ENCODE results near the gene DPH2. TPM values are rescaled to one million over a fixed set of nuclear protein-coding genes. Genes with fewer than 3 reads are reported as not detected.
A peak's percentile ranks its signal among the peaks of the same experiment; 100 is the strongest.

The DPH2 gene, protein sequence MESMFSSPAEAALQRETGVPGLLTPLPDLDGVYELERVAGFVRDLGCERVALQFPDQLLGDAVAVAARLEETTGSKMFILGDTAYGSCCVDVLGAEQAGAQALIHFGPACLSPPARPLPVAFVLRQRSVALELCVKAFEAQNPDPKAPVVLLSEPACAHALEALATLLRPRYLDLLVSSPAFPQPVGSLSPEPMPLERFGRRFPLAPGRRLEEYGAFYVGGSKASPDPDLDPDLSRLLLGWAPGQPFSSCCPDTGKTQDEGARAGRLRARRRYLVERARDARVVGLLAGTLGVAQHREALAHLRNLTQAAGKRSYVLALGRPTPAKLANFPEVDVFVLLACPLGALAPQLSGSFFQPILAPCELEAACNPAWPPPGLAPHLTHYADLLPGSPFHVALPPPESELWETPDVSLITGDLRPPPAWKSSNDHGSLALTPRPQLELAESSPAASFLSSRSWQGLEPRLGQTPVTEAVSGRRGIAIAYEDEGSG
- 10.3 TPM for total RNA-seq (2013)
- polyA plus RNA-seq (10 to 100 TPM; 13.0 to 23.6 (median 14.1) TPM), polyA minus RNA-seq (9.4 and 12.4 TPM in 2 replicates), total RNA-seq (1.9 to 8.0 (median 7.1) reads per million in 11 experiments)

DNA sequence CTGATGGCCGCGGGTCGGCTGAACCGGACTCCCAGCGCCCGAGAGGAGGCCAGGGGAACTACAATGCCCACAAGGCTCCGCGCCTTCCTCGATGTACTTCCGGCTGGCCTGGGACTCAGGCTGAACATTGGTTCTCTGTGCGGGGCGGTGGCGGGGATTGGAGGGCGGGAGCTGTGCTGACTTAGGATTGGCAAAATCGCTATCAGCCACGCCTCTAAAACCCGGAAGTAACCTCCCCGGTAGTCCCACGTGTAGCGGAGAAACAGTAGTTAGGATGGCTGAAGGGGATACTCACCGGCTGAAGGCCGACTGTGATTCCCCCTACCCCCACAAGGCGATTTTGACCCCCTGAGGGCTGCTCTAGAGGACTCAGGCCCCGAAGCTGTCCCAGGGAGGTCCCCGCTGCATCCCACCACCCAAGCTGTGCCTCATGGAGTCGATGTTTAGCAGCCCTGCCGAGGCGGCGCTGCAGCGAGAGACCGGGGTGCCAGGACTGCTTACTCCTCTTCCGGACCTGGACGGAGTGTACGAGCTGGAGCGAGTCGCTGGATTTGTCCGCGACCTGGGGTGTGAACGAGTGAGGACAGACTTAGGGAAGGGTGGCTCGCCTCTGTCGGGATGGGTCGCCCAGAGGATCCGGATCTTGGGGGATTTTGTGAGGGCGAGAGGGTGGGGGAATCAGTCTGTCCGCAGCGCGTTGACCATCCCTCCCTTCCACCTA lies at the start of gene DPH2:
Gene DPH2 (plus strand): TSS at position 265 of the 721 bp plus-strand sequence. CDS start 166 bp downstream, at position 431.
- Mint-ChIP-seq H3K27ac (peak within 1 kb of the TSS; percentile 50 to 93 (median 79)), H3K9me3 (no peaks in the 10 kb centered on the region), H3K4me3 (peak within 1 kb of the TSS; percentile 89 to 96), H3K27me3 (ENCODE audit: low read depth in 3 of 3) (peaks cover 0 to 3% (median 1%) of the 10 kb centered on the region in 3 donors), H3K4me1 (peaks cover 24% of the 10 kb centered on the region), H3K36me3 (peaks cover 26 to 29% of the 10 kb centered on the region in 2 donors)
- intact Hi-C loops (cut with micrococcal nuclease): loop anchor here in 1 of 2 donors (10.0 kb wide), 2 partner anchors 315 to 385 kb away; partner anchors contain the start of genes ERI3 and KDM4A
- peak within 1 kb of the TSS; percentile 69 for H3K9ac ChIP-seq (ENCODE audit: insufficient read depth, low read length, poor library complexity, severe bottlenecking)
- no peaks in the 10 kb centered on the region for H3K27me3 ChIP-seq (ENCODE audit: control insufficient read depth in 2 of 2, insufficient read depth in 2 of 2, low read length in 2 of 2)
- DNase-seq: peak; percentile 97 to 98 (median 97)
- H3K36me3 ChIP-seq (replicated peaks in 1 of 2; ENCODE audit: control insufficient read depth in 1 of 2, insufficient read depth in 2 of 2, low read length in 2 of 2): peaks cover 6 to 36% of the 10 kb centered on the region in 2 donors
- H3K9me3 ChIP-seq (replicated peaks in 1 of 2; ENCODE audit: control insufficient read depth in 1 of 2, insufficient read depth in 1 of 2, low read length in 2 of 2): no peaks in the 10 kb centered on the region
- peaks cover 16 to 27% of the 10 kb centered on the region in 2 donors for H3K4me1 ChIP-seq (ENCODE audit: control insufficient read depth in 1 of 2, insufficient read depth in 2 of 2, low read length in 2 of 2)
- H3K27ac ChIP-seq (ENCODE audit: low read depth in 1 of 2, low read length in 2 of 2): peak within 1 kb of the TSS in 1 of 2 donors; percentile 65
- peak within 1 kb of the TSS; percentile 54 to 94 (median 63) for H3K4me3 ChIP-seq (replicated peaks in 1 of 3; ENCODE audit: low read depth in 2 of 3, low read length in 3 of 3)
- 1% methylated on average over 28 of the region's 47 CpGs for WGBS (ENCODE audit: insufficient coverage)
- H4K20me1 ChIP-seq (ENCODE audit: insufficient read depth, low read length): peaks cover under 1% of the 10 kb centered on the region
- H3K79me2 ChIP-seq (ENCODE audit: insufficient read depth, low read length): peaks cover 14% of the 10 kb centered on the region
- TF ChIP-seq, protein P1, sequence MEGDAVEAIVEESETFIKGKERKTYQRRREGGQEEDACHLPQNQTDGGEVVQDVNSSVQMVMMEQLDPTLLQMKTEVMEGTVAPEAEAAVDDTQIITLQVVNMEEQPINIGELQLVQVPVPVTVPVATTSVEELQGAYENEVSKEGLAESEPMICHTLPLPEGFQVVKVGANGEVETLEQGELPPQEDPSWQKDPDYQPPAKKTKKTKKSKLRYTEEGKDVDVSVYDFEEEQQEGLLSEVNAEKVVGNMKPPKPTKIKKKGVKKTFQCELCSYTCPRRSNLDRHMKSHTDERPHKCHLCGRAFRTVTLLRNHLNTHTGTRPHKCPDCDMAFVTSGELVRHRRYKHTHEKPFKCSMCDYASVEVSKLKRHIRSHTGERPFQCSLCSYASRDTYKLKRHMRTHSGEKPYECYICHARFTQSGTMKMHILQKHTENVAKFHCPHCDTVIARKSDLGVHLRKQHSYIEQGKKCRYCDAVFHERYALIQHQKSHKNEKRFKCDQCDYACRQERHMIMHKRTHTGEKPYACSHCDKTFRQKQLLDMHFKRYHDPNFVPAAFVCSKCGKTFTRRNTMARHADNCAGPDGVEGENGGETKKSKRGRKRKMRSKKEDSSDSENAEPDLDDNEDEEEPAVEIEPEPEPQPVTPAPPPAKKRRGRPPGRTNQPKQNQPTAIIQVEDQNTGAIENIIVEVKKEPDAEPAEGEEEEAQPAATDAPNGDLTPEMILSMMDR (IDR thresholded peaks at IDR 0.05): no peak
- H3K4me2 ChIP-seq (replicated peaks; ENCODE audit: extremely low read depth, low read length, poor library complexity, severe bottlenecking): peak within 1 kb of the TSS; percentile 92
- peak within 1 kb of the TSS; percentile 89 for H2AFZ ChIP-seq (ENCODE audit: insufficient read depth, low read depth, low read length, poor library complexity, severe bottlenecking)

DNA sequence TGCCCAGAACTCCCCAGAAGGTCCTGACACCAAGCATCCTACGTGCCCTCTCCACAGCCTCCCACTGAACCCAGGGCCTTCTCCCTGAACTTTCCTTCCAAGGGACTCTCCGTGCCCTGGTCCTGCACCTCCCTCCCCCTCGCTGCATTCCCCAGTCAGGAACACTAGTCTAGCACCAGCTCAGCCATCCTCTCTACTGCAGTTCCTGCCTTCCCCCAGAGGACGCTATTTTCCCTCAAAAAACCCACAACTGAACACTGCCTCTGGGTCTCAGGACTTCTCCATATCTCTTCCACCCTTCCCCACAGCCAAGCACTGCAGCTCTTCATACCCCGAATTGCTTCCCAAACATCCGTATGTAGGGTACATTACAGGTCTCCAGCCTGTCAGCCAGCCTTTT lies 48.8 kb upstream of the DPH2 start:
- Mint-ChIP-seq H3K27me3 (ENCODE audit: low read depth in 3 of 3) (peaks cover 0 to 3% (median 1%) of the 10 kb centered on the region in 3 donors), H3K9me3 (no peaks in the 10 kb centered on the region), H3K4me1 (no peaks in the 10 kb centered on the region), H3K27ac (peak overlapping the region in 2 of 7 donors; percentile 23 to 25), H3K36me3 (peaks cover 23 to 28% of the 10 kb centered on the region in 2 donors), H3K4me3 (no peak overlapping the region)
- H3K27ac ChIP-seq (ENCODE audit: low read depth in 1 of 2, low read length in 2 of 2): no peak overlapping the region
- TF ChIP-seq, protein P1 (IDR thresholded peaks at IDR 0.05): no peak
- intact Hi-C loops (cut with micrococcal nuclease): no loop called here
- H4K20me1 ChIP-seq (ENCODE audit: insufficient read depth, low read length): no peaks in the 10 kb centered on the region
- whole genome bisulfite sequencing (ENCODE audit: insufficient coverage): 97% methylated on average over 6 of the region's 6 CpGs
- H3K27me3 ChIP-seq (ENCODE audit: control insufficient read depth in 2 of 2, insufficient read depth in 2 of 2, low read length in 2 of 2): no peaks in the 10 kb centered on the region
- no peaks in the 10 kb centered on the region for H3K79me2 ChIP-seq (ENCODE audit: insufficient read depth, low read length)
- H3K36me3 ChIP-seq (replicated peaks in 1 of 2; ENCODE audit: control insufficient read depth in 1 of 2, insufficient read depth in 2 of 2, low read length in 2 of 2): peaks cover 6 to 9% of the 10 kb centered on the region in 2 donors
- H3K4me3 ChIP-seq (replicated peaks in 1 of 3; ENCODE audit: low read depth in 2 of 3, low read length in 3 of 3): no peak overlapping the region
- H2AFZ ChIP-seq (ENCODE audit: insufficient read depth, low read depth, low read length, poor library complexity, severe bottlenecking): no peak overlapping the region
- no peak for DNase-seq
- H3K4me1 ChIP-seq (ENCODE audit: control insufficient read depth in 1 of 2, insufficient read depth in 2 of 2, low read length in 2 of 2): no peaks in the 10 kb centered on the region
- no peak overlapping the region for H3K4me2 ChIP-seq (replicated peaks; ENCODE audit: extremely low read depth, low read length, poor library complexity, severe bottlenecking)
- no peak overlapping the region for H3K9ac ChIP-seq (ENCODE audit: insufficient read depth, low read length, poor library complexity, severe bottlenecking)
- H3K9me3 ChIP-seq (replicated peaks in 1 of 2; ENCODE audit: control insufficient read depth in 1 of 2, insufficient read depth in 1 of 2, low read length in 2 of 2): no peaks in the 10 kb centered on the region
